ENCODE measurements around the gene WDR36. TPM values are rescaled to one million over a fixed set of nuclear protein-coding genes. Genes with fewer than 3 reads are reported as not detected.

Gene WDR36
- total RNA-seq, 1 experiment from 2014 or later = 53.6 TPM

DNA sequence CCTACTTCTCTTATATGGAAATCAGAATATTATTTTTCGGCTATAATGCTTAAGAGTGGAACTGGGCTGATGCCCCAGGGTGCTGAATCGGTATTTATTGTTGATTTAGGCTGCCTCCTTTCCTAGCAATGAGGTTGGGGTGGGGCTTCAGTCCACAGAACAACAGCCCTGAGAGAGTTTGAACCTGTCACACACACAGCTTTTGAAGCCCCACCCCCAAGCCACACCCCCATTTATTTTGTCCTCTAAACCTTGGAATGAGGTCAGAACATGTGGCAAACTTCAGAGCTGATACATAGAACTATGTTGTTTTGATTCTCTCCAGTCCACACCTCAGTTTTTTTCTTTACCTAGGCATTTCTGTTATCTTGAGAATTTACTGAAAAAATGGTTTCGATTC lies 80.4 kb downstream of the WDR36 start:
- intact Hi-C loops (cut with micrococcal nuclease) = no loop called here
- H4K20me1 ChIP-seq (ENCODE audit: insufficient read depth) = no peaks in the 10 kb centered on the region
- no peaks in the 10 kb centered on the region for H3K79me2 ChIP-seq (ENCODE audit: insufficient read depth, low read length)
- ChIA-PET CTCF (no interaction called here), POLR2A (no interaction called here), RAD21 (ENCODE audit: low non-redundant PET in 1 of 2, low total read pairs in 2 of 2, uncharacterized antibody in 2 of 2, unreplicated experiment in 2 of 2) (no interaction called here)
- H3K36me3 ChIP-seq (ENCODE audit: control insufficient read depth in 1 of 2, insufficient read depth in 2 of 2, low read length in 2 of 2) = no peaks in the 10 kb centered on the region
- peak; percentile 57 for ATAC-seq
- H3K9me3 ChIP-seq (ENCODE audit: control insufficient read depth in 1 of 2, insufficient read depth in 1 of 2, low read depth in 1 of 2, low read length in 2 of 2) = no peaks in the 10 kb centered on the region
- BruUV-seq (replicated peaks) = no TSS peak
- no peak overlapping the region for H2AFZ ChIP-seq (ENCODE audit: low read depth, low read length, poor library complexity, severe bottlenecking)
- no peak overlapping the region for H3K4me2 ChIP-seq (ENCODE audit: low read length)
- no peaks in the 10 kb centered on the region for H3K27me3 ChIP-seq (ENCODE audit: insufficient read depth, low read length)
- no peak overlapping the region for H3K9ac ChIP-seq (ENCODE audit: low read length)
- no peaks in the 10 kb centered on the region for H3K9me2 ChIP-seq (ENCODE audit: insufficient read depth)
- no peak for TF ChIP-seq SP1 (IDR thresholded peaks at IDR 0.05; ENCODE audit: low read depth)
- no peak for TF ChIP-seq FOSL1 (IDR thresholded peaks at IDR 0.05; ENCODE audit: low read depth)
- TF ChIP-seq, protein P1, sequence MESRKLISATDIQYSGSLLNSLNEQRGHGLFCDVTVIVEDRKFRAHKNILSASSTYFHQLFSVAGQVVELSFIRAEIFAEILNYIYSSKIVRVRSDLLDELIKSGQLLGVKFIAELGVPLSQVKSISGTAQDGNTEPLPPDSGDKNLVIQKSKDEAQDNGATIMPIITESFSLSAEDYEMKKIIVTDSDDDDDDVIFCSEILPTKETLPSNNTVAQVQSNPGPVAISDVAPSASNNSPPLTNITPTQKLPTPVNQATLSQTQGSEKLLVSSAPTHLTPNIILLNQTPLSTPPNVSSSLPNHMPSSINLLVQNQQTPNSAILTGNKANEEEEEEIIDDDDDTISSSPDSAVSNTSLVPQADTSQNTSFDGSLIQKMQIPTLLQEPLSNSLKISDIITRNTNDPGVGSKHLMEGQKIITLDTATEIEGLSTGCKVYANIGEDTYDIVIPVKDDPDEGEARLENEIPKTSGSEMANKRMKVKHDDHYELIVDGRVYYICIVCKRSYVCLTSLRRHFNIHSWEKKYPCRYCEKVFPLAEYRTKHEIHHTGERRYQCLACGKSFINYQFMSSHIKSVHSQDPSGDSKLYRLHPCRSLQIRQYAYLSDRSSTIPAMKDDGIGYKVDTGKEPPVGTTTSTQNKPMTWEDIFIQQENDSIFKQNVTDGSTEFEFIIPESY (IDR thresholded peaks at IDR 0.05; ENCODE audit: extremely low read depth, insufficient replicate concordance, low read length) = no peak
- TF ChIP-seq POLR2A (IDR thresholded peaks at IDR 0.05; ENCODE audit: borderline replicate concordance, extremely low read depth, insufficient read depth, insufficient read length) = no peak
- TF ChIP-seq SRF (IDR thresholded peaks at IDR 0.05; ENCODE audit: low read depth) = no peak
- no peak for TF ChIP-seq REST (IDR thresholded peaks at IDR 0.05; ENCODE audit: low read depth)
- no peak for TF ChIP-seq TCF7L2 (IDR thresholded peaks at IDR 0.05; ENCODE audit: borderline replicate concordance, extremely low read depth, insufficient read depth, insufficient read length)
- no peaks in the 10 kb centered on the region for H3K4me1 ChIP-seq (ENCODE audit: control insufficient read depth in 1 of 2, insufficient read depth in 2 of 2, low read length in 2 of 2)
- H3K4me3 ChIP-seq (replicated peaks in 1 of 2; ENCODE audit: low read depth in 1 of 2, low read length in 2 of 2) = no peak overlapping the region
- no peak overlapping the region for H3K27ac ChIP-seq (ENCODE audit: low read depth, low read length)
- DNase-seq (ENCODE audit: low read depth, low spot score) = no peak
